Measurements from ENCODE around the gene ESYT1. TPM values are rescaled to one million over a fixed set of nuclear protein-coding genes. Genes with fewer than 3 reads are reported as not detected.

Gene ESYT1
- total and polyA plus RNA-seq, 9 of the 15 experiments (the other 6 are each of a cell fraction or from before 2014, with no cell fraction given) = 132 to 420 (median 164) TPM

DNA sequence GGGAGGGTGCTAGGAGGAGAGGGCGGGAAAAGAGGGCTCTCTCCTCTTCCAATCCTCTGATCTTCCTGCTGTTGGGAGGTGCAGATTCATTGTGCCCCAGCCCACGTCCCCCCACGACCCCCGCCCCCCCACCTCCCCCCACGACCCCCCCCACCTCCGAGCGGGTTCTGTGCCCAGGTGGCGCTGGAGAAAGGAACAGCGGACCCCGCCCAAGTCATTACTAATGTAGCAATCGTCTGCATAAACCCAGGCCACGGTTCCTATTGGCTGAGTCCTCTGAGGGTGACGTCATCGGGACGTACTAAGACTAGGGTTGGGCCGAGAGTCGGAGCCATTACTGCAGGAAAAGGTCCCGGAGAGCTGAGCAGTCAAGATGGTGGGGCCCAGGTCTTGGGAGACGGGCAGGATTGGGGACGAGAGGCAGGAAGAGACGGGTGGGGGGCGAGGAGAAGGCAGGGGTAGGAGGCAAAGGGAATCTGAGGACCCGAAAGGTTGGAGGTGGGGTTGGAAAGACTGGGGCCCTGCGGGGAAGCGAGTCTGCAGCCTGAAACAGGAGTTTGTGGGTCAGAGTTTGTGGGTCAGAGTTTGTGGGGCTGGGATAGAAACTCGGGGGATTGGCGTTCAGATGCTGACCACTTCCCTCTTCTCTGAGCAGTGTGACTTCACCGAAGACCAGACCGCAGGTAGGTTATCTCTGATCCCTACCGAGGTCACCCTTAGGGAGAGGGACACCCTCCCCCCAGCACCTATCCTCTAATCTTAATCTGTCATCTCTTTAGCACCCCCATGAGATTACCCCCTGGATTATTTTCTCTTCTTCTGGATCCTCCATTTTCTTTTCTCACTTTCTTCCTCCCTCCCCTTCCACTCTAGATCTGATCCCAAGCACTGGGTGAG lies 30.2 kb downstream of the ESYT1 start, which contains the start of gene MYL6 (continued):
- peak; percentile 54; the same call in 1 of the 2 replicates for TF ChIP-seq ZNF165 (CRISPR knock-in tag; IDR thresholded peaks at IDR 0.05; ENCODE audit: borderline replicate concordance)
- TF ChIP-seq, protein P1, sequence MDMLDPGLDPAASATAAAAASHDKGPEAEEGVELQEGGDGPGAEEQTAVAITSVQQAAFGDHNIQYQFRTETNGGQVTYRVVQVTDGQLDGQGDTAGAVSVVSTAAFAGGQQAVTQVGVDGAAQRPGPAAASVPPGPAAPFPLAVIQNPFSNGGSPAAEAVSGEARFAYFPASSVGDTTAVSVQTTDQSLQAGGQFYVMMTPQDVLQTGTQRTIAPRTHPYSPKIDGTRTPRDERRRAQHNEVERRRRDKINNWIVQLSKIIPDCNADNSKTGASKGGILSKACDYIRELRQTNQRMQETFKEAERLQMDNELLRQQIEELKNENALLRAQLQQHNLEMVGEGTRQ (CRISPR knock-in tag; IDR thresholded peaks at IDR 0.05) = no peak
- TF ChIP-seq, protein P2, sequence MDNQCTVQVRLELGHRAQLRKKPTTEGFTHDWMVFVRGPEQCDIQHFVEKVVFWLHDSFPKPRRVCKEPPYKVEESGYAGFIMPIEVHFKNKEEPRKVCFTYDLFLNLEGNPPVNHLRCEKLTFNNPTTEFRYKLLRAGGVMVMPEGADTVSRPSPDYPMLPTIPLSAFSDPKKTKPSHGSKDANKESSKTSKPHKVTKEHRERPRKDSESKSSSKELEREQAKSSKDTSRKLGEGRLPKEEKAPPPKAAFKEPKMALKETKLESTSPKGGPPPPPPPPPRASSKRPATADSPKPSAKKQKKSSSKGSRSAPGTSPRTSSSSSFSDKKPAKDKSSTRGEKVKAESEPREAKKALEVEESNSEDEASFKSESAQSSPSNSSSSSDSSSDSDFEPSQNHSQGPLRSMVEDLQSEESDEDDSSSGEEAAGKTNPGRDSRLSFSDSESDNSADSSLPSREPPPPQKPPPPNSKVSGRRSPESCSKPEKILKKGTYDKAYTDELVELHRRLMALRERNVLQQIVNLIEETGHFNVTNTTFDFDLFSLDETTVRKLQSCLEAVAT (IDR thresholded peaks at IDR 0.05) = peak; percentile 94 to 95
- TF ChIP-seq DPF2 (IDR thresholded peaks at IDR 0.05) = peak; percentile 72
- TF ChIP-seq, protein P3, sequence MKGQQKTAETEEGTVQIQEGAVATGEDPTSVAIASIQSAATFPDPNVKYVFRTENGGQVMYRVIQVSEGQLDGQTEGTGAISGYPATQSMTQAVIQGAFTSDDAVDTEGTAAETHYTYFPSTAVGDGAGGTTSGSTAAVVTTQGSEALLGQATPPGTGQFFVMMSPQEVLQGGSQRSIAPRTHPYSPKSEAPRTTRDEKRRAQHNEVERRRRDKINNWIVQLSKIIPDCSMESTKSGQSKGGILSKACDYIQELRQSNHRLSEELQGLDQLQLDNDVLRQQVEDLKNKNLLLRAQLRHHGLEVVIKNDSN (CRISPR knock-in tag; IDR thresholded peaks at IDR 0.05) = 0 out of 2 replicates have a peak, but pooled peaks have one; percentile 46
- peak; percentile 63 for TF ChIP-seq PHF20 (IDR thresholded peaks at IDR 0.05; ENCODE audit: partially characterized antibody)
- peak; percentile 35; the same call in 1 of the 2 replicates for TF ChIP-seq THRAP3 (IDR thresholded peaks at IDR 0.05; ENCODE audit: borderline replicate concordance)
- peak in 1 of 2 experiments; percentile 11; a peak in 1 of 4 replicates for TF ChIP-seq TRIM24 (IDR thresholded peaks at IDR 0.05)
- TF ChIP-seq NR3C1 (CRISPR knock-in tag; IDR thresholded peaks at IDR 0.05) = no peak
- TF ChIP-seq SMARCA5 (IDR thresholded peaks at IDR 0.05) = peak; percentile 52; the same call in 1 of the 2 replicates
- TF ChIP-seq, protein P4, sequence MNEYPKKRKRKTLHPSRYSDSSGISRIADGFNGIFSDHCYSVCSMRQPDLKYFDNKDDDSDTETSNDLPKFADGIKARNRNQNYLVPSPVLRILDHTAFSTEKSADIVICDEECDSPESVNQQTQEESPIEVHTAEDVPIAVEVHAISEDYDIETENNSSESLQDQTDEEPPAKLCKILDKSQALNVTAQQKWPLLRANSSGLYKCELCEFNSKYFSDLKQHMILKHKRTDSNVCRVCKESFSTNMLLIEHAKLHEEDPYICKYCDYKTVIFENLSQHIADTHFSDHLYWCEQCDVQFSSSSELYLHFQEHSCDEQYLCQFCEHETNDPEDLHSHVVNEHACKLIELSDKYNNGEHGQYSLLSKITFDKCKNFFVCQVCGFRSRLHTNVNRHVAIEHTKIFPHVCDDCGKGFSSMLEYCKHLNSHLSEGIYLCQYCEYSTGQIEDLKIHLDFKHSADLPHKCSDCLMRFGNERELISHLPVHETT (CRISPR knock-in tag; conservative IDR thresholded peaks at IDR 0.05 in 1 of 2, IDR thresholded peaks at IDR 0.05 in 1 of 2) = peak in 1 of 2 experiments; percentile 73; a peak in 1 of 4 replicates
- no peak for TF ChIP-seq CHD4 (IDR thresholded peaks at IDR 0.05; ENCODE audit: insufficient read depth, insufficient replicate concordance, low read depth, low read length, poor library complexity, severe bottlenecking)
- TF ChIP-seq, protein P5, sequence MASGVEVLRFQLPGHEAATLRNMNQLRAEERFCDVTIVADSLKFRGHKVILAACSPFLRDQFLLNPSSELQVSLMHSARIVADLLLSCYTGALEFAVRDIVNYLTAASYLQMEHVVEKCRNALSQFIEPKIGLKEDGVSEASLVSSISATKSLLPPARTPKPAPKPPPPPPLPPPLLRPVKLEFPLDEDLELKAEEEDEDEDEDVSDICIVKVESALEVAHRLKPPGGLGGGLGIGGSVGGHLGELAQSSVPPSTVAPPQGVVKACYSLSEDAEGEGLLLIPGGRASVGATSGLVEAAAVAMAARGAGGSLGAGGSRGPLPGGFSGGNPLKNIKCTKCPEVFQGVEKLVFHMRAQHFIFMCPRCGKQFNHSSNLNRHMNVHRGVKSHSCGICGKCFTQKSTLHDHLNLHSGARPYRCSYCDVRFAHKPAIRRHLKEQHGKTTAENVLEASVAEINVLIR (CRISPR knock-in tag; IDR thresholded peaks at IDR 0.05) = peak; percentile 62
- TF ChIP-seq ZNF668 (CRISPR knock-in tag; IDR thresholded peaks at IDR 0.05) = no peak
- TF ChIP-seq FOSL1 (tag; conservative IDR thresholded peaks at IDR 0.05) = peak; percentile 86
- TF ChIP-seq KDM1A (IDR thresholded peaks at IDR 0.05) = no peak
- TF ChIP-seq BRD9 (IDR thresholded peaks at IDR 0.05; ENCODE audit: low read depth, partially characterized antibody) = peak; percentile 81
- TF ChIP-seq, protein P6, sequence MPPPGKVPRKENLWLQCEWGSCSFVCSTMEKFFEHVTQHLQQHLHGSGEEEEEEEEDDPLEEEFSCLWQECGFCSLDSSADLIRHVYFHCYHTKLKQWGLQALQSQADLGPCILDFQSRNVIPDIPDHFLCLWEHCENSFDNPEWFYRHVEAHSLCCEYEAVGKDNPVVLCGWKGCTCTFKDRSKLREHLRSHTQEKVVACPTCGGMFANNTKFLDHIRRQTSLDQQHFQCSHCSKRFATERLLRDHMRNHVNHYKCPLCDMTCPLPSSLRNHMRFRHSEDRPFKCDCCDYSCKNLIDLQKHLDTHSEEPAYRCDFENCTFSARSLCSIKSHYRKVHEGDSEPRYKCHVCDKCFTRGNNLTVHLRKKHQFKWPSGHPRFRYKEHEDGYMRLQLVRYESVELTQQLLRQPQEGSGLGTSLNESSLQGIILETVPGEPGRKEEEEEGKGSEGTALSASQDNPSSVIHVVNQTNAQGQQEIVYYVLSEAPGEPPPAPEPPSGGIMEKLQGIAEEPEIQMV (tag; conservative IDR thresholded peaks at IDR 0.05; ENCODE audit: low read depth) = no peak
- no peak for TF ChIP-seq CBX3 (IDR thresholded peaks at IDR 0.05; ENCODE audit: borderline replicate concordance in 1 of 2, low read length in 2 of 2)
- no peak for TF ChIP-seq HDAC8 (tag; IDR thresholded peaks at IDR 0.05)

All from K562 (cell line).